ENCODE results near the gene TMEM9B. TPM values are rescaled to one million over a fixed set of nuclear protein-coding genes. Genes with fewer than 3 reads are reported as not detected.
A peak's percentile ranks its signal among the peaks of the same experiment; 100 is the strongest.

Gene TMEM9B
- total and polyA plus RNA-seq, 9 of the 15 experiments (the other 6 are each of a cell fraction or from before 2014, with no cell fraction given), result 7.7 to 20.0 (median 14.0) TPM

DNA sequence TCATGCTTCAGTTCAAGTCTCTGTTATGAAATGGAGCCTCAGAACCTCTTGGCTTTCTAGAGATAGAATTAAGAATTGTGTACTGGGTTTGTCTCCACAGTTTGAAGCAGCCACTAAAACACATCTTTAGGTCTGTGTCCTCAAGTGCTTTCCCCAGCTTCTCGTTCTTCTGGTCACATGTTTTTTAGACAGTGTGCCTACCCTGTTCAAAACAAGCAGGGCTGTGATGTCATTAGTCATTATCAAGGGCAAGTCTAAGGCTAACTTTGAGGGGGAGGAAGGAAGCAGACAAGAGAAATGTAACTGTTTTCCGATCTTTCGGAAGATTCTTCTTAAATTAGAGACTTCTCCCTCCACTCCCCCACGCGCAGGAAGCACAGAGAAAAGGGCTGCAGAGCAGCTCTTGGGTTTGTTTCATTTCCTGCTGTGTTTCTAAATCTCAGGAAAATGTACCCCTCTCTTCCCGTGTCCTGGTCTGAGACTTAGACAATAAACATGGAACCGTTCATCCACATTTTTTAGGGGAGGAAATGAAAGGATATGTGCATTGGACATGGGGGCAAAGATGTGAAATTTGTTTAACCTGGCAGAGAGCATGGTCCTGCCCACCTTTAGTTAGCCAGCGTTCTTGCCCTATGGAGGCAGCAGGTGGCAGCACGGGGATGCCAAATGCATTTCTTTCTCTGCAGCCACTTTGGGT, 50.1 kb downstream of the TMEM9B start:
- Histone ChIP-seq H2AFZ (ENCODE audit: low read depth, low read length) (peak overlapping the region; percentile 62), H3K9me3 (replicated peaks; ENCODE audit: control insufficient read depth, insufficient read depth, low read depth, low read length) (no peaks in the 10 kb centered on the region; the same call in 1 of the 2 replicates), H3K79me2 (ENCODE audit: control insufficient read depth, insufficient read depth, low read length) (peaks cover 19% of the 10 kb centered on the region), H4K20me1 (replicated peaks; ENCODE audit: control insufficient read depth, insufficient read depth, low read length) (no peaks in the 10 kb centered on the region), H3K9me1 (ENCODE audit: control insufficient read depth, insufficient read depth, low read length) (no peaks in the 10 kb centered on the region), H3K27ac (ENCODE audit: extremely low read depth, low read depth, low read length) (peak overlapping the region; percentile 66), H3K4me1 (replicated peaks in 1 of 2; ENCODE audit: control insufficient read depth in 2 of 2, insufficient read depth in 2 of 2, low read length in 2 of 2) (peaks cover 15 to 29% of the 10 kb centered on the region in 2 experiments), H3K4me2 (ENCODE audit: insufficient read depth, low read length) (peak overlapping the region; percentile 56), H3K27me3 (ENCODE audit: control insufficient read depth in 2 of 2, insufficient read depth in 2 of 2, low read length in 2 of 2) (no peaks in the 10 kb centered on the region), H3K9ac (ENCODE audit: insufficient read depth in 1 of 2, low read depth in 2 of 2, low read length in 2 of 2) (peak overlapping the region; percentile 0 to 40; a peak in 2 of 4 replicates), H3K4me3 (no peak overlapping the region), H3K36me3 (ENCODE audit: control insufficient read depth, insufficient read depth, low read length) (peaks cover 41% of the 10 kb centered on the region)
- intact Hi-C loops (cut with micrococcal nuclease) (loop anchor here (1.0 to 5.0 kb wide), 3 partner anchors 45 to 223 kb away; no protein-coding TSS in a partner anchor), in situ Hi-C loops (cut with MboI) (no loop called here)
- ChIA-PET POLR2A (interaction anchor here (0.7 kb wide), 1 partner anchor 93 kb away, joined by 3 read pairs; no protein-coding TSS in a partner anchor), CTCF (ENCODE audit: low intra/inter-chr PET ratio) (interaction anchor here (0.9 kb wide), 1 partner anchor 46 kb away, joined by 3 read pairs; no protein-coding TSS in a partner anchor)
- 20% methylated on average over 9 of the region's 9 CpGs for WGBS (ENCODE audit: insufficient coverage, low coverage, missing lambda C conversion rate)
- peak; percentile 31 to 73 (median 42) for DNase-seq (ENCODE audit: extremely low read depth in 1 of 4, low spot score in 3 of 4)
- FAIRE-seq, result peak; percentile 90
- ATAC-seq, result peak; percentile 16; the same call in 2 of the 3 replicates
- BruUV-seq (replicated peaks), result TSS peak; percentile 13
- TF ChIP-seq CREM (IDR thresholded peaks at IDR 0.05; ENCODE audit: low read depth) (peak; percentile 86), SMARCA4 (IDR thresholded peaks at IDR 0.05) (0 out of 2 replicates have a peak, but pooled peaks have one; percentile 26), EGR1 (conservative IDR thresholded peaks at IDR 0.05) (peak; percentile 58), MYBL2 (IDR thresholded peaks at IDR 0.05; ENCODE audit: low read depth) (no peak), MYBL2 (CRISPR knock-in tag; IDR thresholded peaks at IDR 0.05; ENCODE audit: borderline replicate concordance) (no peak), RAD21 (CRISPR knock-in tag; conservative IDR thresholded peaks at IDR 0.05 in 1 of 2, IDR thresholded peaks at IDR 0.05 in 1 of 2) (peak; percentile 55 to 61), ZNF253 (CRISPR knock-in tag; conservative IDR thresholded peaks at IDR 0.05) (no peak), POLR2H (tag; IDR thresholded peaks at IDR 0.05; ENCODE audit: low read depth) (0 out of 2 replicates have a peak, but pooled peaks have one; percentile 16), MIER1 (IDR thresholded peaks at IDR 0.05; ENCODE audit: low read depth) (no peak), CBX2 (IDR thresholded peaks at IDR 0.05; ENCODE audit: insufficient read depth, low read length, poor library complexity, severe bottlenecking) (no peak), MAZ (CRISPR knock-in tag; conservative IDR thresholded peaks at IDR 0.05 in 1 of 2, IDR thresholded peaks at IDR 0.05 in 1 of 2) (no peak), RBBP5 (IDR thresholded peaks at IDR 0.05; ENCODE audit: borderline replicate concordance, insufficient read depth, low read length, poor library complexity, severe bottlenecking) (no peak), ZNF263 (CRISPR knock-in tag; IDR thresholded peaks at IDR 0.05; ENCODE audit: borderline replicate concordance) (no peak), FOSL1 (tag; conservative IDR thresholded peaks at IDR 0.05) (peak; percentile 38; the same call in 1 of the 2 replicates), KAT8 (IDR thresholded peaks at IDR 0.05; ENCODE audit: low read depth) (no peak), CBFA2T2 (conservative IDR thresholded peaks at IDR 0.05) (peak; percentile 28; the same call in 1 of the 2 replicates), XRCC5 (IDR thresholded peaks at IDR 0.05; ENCODE audit: low read depth, low read length) (0 out of 2 replicates have a peak, but pooled peaks have one; percentile 43), ETV1 (tag; conservative IDR thresholded peaks at IDR 0.05; ENCODE audit: low read depth) (peak; percentile 82), CBFA2T3 (IDR thresholded peaks at IDR 0.05) (peak; percentile 46; the same call in 1 of the 2 replicates)

Measured in K562 (cell line).